HG03280 (cell line): ENCODE measurements around the gene ANKRD9.
A peak's percentile ranks its signal among the peaks of the same experiment; 100 is the strongest.

Experiments used
- ATAC-seq: cut with Tn5 transposase; IDR thresholded peaks from one replicate; pipeline ENCODE4 v1.9.1; 2021; ENCODE audit warnings: mild to moderate bottlenecking, moderate library complexity; ENCODE audit not compliant: unreplicated experiment

The ANKRD9 gene

GRCh38 chr14:102513899-102514772 lies 4.6 kb upstream of the ANKRD9 start:
- no peak for ATAC-seq

GRCh38 chr14:102512793-102513300 lies 3.3 kb upstream of the ANKRD9 start:
- ATAC-seq: no peak

GRCh38 chr14:102511538-102511937 lies 2.0 kb upstream of the ANKRD9 start:
- ATAC-seq: no peak

- no peak for ATAC-seq
Observed at GRCh38 chr14:102510616-102511520, 1.3 kb upstream of the ANKRD9 start.

GRCh38 chr14:102508774-102509745 lies 516 bp downstream of the ANKRD9 start:
- ATAC-seq: peak; percentile 8

GRCh38 chr14:102508410-102508773 lies 1.2 kb downstream of the ANKRD9 start:
- ATAC-seq: no peak

- no peak for ATAC-seq
Observed at GRCh38 chr14:102507857-102508312, 1.7 kb downstream of the ANKRD9 start.

- no peak for ATAC-seq
Observed at GRCh38 chr14:102507081-102507856, 2.3 kb downstream of the ANKRD9 start.

GRCh38 chr14:102506626-102506925 lies 3.0 kb downstream of the ANKRD9 start:
- no peak for ATAC-seq

GRCh38 chr14:102505775-102506625 lies 3.6 kb downstream of the ANKRD9 start:
- ATAC-seq: no peak

- ATAC-seq: no peak
Observed at GRCh38 chr14:102505000-102505619, 4.5 kb downstream of the ANKRD9 start.

GRCh38 chr14:102504328-102504999 lies 5.1 kb downstream of the ANKRD9 start:
- no peak for ATAC-seq

GRCh38 chr14:102503641-102504327 lies 5.8 kb downstream of the ANKRD9 start:
- no peak for ATAC-seq

GRCh38 chr14:102502571-102502970 lies 7.0 kb downstream of the ANKRD9 start:
- no peak for ATAC-seq

- no peak for ATAC-seq
Observed at GRCh38 chr14:102501751-102502315, 7.7 kb downstream of the ANKRD9 start.

- no peak for ATAC-seq
Observed at GRCh38 chr14:102500713-102501112, 8.9 kb downstream of the ANKRD9 start.

- ATAC-seq: no peak
Observed at GRCh38 chr14:102500158-102500662, 9.4 kb downstream of the ANKRD9 start.
